Right lobe of liver (tissue), 6 donors: Measurements from ENCODE around the gene OLIG1. TPM values are rescaled to one million over a fixed set of nuclear protein-coding genes. Genes with fewer than 3 reads are reported as not detected.
A peak's percentile ranks its signal among the peaks of the same experiment; 100 is the strongest.

Experiments used
- ATAC-seq, 4 donors: fragments of 200-7000 bp; cut with Tn5 transposase; one replicate each; pipeline ENCODE4 v1.9.1; 2020; ENCODE audit warnings: mild to moderate bottlenecking in 4 of 4, moderate library complexity in 4 of 4
- DNase-seq, 3 donors: peaks; one replicate each; pipeline ENCODE4 v3.0.0-alpha.2; 2020
- H3K27ac ChIP-seq, 3 donors: fragments of 200-600 bp; one replicate each; pipeline ENCODE4 v1.8.0; 2022
- H3K27me3 ChIP-seq, 2 donors: fragments of 200-600 bp; one replicate each; pipeline ENCODE4 v1.8.0; 2022
- H3K36me3 ChIP-seq, 4 donors: fragments of 200-600 bp; sonication (generic) in 1 of 4; one replicate each; pipeline versions ENCODE4 v1.5.1 to v1.8.0; 2017 to 2022; ENCODE audit warnings: control low read depth in 1 of 4
- H3K4me1 ChIP-seq, 4 donors: fragments of 200-600 bp; sonication (generic) in 1 of 4; one replicate each; pipeline versions ENCODE4 v1.5.1 to v1.8.0; 2017 to 2022; ENCODE audit warnings: control low read depth in 1 of 4
- H3K4me3 ChIP-seq, 3 donors: fragments of 200-600 bp; one replicate each; pipeline ENCODE4 v1.8.0; 2022
- H3K9me3 ChIP-seq, 4 donors: fragments of 200-600 bp; sonication (generic) in 1 of 4; one replicate each; pipeline versions ENCODE4 v1.5.1 to v1.8.0; 2017 to 2022; ENCODE audit warnings: control low read depth in 1 of 4
- POLR2A ChIP-seq: fragments of 450-650 bp; IDR thresholded peaks from one replicate; pipeline ENCODE4 v1.6.1; 2017; ENCODE audit warnings: antibody characterized with exemption, mild to moderate bottlenecking
- WGBS: methylation state at CpG from one replicate; pipeline ENCODE4 v1.1.6; 2018; ENCODE audit warnings: low coverage, low lambda C conversion rate; ENCODE audit not compliant: insufficient coverage; ENCODE audit errors: missing lambda C conversion rate; 5-methylcytosine and 5-hydroxymethylcytosine counted together
- intact Hi-C, 2 donors: fragments of 100-400 bp; cut with DNase I; formaldehyde crosslinking; loops; one replicate each; pipeline versions ENCODE4 v1.11.2 to v1.14.1; 2022
- total RNA-seq, 6 experiments: library from RNA; depleted of rRNA in 2 of 6; stranded (reverse); fragments of >200 nt in 2 of 6; fragmentation: NEBNext Ultra II Directional in 3 of 6; extraction: Animal tissue kit (Norgen Biotek cat#: 25700) in 3 of 6; gene quantifications; one replicate each; pipeline versions ENCODE4 v1.1.0 to v1.2.4, GENCODE V29; 2016 to 2023
- TF ChIP-seq, protein P1 (sequence below), 4 donors: fragments of 200-600 bp in 3 of 4; fragments of 450-650 bp in 1 of 4; IDR thresholded peaks; one replicate each; pipeline versions ENCODE4 v1.5.1 to v1.8.0; 2016 to 2022; ENCODE audit warnings: antibody characterized with exemption in 4 of 4, mild to moderate bottlenecking in 2 of 4
- donor health status: DM: no; HTN: yes; CAD: no.
- donor health status: DM: no; HTN: no; CAD: no.
- donor health status: DM: no; HTN: no; CAD: no.
- donor health status: DM: no; HTN: yes; CAD: no.
- donor health status: DM: no; HTN: yes; CAD: no.

The OLIG1 gene
- total RNA-seq, 6 experiments from 2014 or later = not detected

- no peak for TF ChIP-seq POLR2A
- TF ChIP-seq, protein P1, sequence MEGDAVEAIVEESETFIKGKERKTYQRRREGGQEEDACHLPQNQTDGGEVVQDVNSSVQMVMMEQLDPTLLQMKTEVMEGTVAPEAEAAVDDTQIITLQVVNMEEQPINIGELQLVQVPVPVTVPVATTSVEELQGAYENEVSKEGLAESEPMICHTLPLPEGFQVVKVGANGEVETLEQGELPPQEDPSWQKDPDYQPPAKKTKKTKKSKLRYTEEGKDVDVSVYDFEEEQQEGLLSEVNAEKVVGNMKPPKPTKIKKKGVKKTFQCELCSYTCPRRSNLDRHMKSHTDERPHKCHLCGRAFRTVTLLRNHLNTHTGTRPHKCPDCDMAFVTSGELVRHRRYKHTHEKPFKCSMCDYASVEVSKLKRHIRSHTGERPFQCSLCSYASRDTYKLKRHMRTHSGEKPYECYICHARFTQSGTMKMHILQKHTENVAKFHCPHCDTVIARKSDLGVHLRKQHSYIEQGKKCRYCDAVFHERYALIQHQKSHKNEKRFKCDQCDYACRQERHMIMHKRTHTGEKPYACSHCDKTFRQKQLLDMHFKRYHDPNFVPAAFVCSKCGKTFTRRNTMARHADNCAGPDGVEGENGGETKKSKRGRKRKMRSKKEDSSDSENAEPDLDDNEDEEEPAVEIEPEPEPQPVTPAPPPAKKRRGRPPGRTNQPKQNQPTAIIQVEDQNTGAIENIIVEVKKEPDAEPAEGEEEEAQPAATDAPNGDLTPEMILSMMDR (IDR thresholded peaks at IDR 0.05) = no peak
- 31% methylated on average over 5 of the region's 5 CpGs for WGBS
- no peaks in the 10 kb centered on the region for H3K27me3 ChIP-seq
- no peak overlapping the region for H3K4me3 ChIP-seq
- ATAC-seq (no peak), DNase-seq (no peak)
- no peaks in the 10 kb centered on the region for H3K9me3 ChIP-seq
- H3K4me1 ChIP-seq = no peaks in the 10 kb centered on the region
- intact Hi-C loops = no loop called here
- no peaks in the 10 kb centered on the region for H3K36me3 ChIP-seq
- no peak overlapping the region for H3K27ac ChIP-seq
These were observed 26.5 kb downstream of the OLIG1 start for GRCh38 chr21:33096426-33096825.

- intact Hi-C loops = no loop called here
These were observed 29.2 kb downstream of the OLIG1 start for GRCh38 chr21:33099131-33099530.

GRCh38 chr21:33101300-33101911 lies 31.5 kb downstream of the OLIG1 start:
- Histone ChIP-seq H3K4me3 (no peak overlapping the region), H3K27ac (no peak overlapping the region), H3K36me3 (no peaks in the 10 kb centered on the region), H3K27me3 (no peaks in the 10 kb centered on the region), H3K9me3 (no peaks in the 10 kb centered on the region), H3K4me1 (no peaks in the 10 kb centered on the region)
- 100% methylated on average over 2 of the region's 30 CpGs for WGBS
- peak in 1 of 4 donors; percentile 26 for ATAC-seq
- TF ChIP-seq, protein P1 (IDR thresholded peaks at IDR 0.05) = no peak
- no peak for TF ChIP-seq POLR2A
- intact Hi-C loops = no loop called here
- DNase-seq = no peak

More at GRCh38 chr21:33099131-33099530, 29.2 kb downstream of the OLIG1 start:
- TF ChIP-seq, protein P1 (IDR thresholded peaks at IDR 0.05) = no peak
- TF ChIP-seq POLR2A = no peak
- no peaks in the 10 kb centered on the region for H3K27me3 ChIP-seq
- no peaks in the 10 kb centered on the region for H3K4me1 ChIP-seq
- H3K36me3 ChIP-seq = no peaks in the 10 kb centered on the region
- no peak for ATAC-seq
- no peaks in the 10 kb centered on the region for H3K9me3 ChIP-seq
- DNase-seq = no peak
- no peak overlapping the region for H3K27ac ChIP-seq
- WGBS = 53% methylated on average over 7 of the region's 7 CpGs
- H3K4me3 ChIP-seq = no peak overlapping the region

DNA sequence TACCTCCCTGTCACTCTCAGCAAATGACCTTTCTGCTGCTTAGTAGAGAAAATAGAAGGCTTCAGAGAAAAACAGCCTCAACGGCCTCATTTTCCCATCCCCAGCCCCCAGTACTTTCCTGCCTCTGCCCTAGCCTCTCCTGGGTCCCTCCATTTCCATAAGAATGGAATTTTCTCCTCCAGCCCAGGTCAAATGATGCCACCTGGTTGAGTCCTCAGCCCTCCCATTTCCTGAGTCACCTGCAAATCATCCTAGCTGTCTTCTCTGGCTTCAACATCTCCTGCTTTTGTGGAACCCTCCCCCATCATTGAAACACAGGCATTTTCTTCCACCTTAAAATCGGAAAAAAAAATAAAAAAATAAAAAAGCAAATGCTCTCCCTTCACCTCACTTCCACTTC lies 35.1 kb downstream of the OLIG1 start:
- intact Hi-C loops = no loop called here
- no peak for TF ChIP-seq POLR2A
- TF ChIP-seq, protein P1 (IDR thresholded peaks at IDR 0.05) = no peak

More for the DNA sequence above, 35.1 kb downstream of the OLIG1 start:
- no peak overlapping the region for H3K4me3 ChIP-seq
- H3K9me3 ChIP-seq = no peaks in the 10 kb centered on the region
- no peak for DNase-seq
- no peak for ATAC-seq
- no peaks in the 10 kb centered on the region for H3K36me3 ChIP-seq
- H3K27me3 ChIP-seq = peaks cover 0 to 8% of the 10 kb centered on the region in 2 donors
- no peaks in the 10 kb centered on the region for H3K4me1 ChIP-seq
- H3K27ac ChIP-seq = no peak overlapping the region
- WGBS = 20% methylated on average over 2 of the region's 2 CpGs
